HepG2 (cell line): Measurements from ENCODE around the gene RNFT2. TPM values are rescaled to one million over a fixed set of nuclear protein-coding genes. Genes with fewer than 3 reads are reported as not detected.

ENCODE experiments used
- ATF7 ChIP-seq, 2 experiments: fragments of 450-650 bp in 1 of 2; sonication (generic) in 1 of 2; formaldehyde crosslinking in 1 of 2; IDR thresholded peaks; 2 replicates each; pipeline versions ENCODE4 v1.4.0 to v1.6.1; 2016 to 2020; ENCODE audit warnings: antibody characterized with exemption in 1 of 2, mild to moderate bottlenecking in 1 of 2, missing genetic modification reagents in 1 of 2
- CC2D1A ChIP-seq: sonication (generic); formaldehyde crosslinking; IDR thresholded peaks from 2 replicates; pipeline ENCODE4 v1.8.1; 2023; ENCODE audit warnings: mild to moderate bottlenecking, missing genetic modification reagents
- CEBPG ChIP-seq: IDR thresholded peaks from 2 replicates; pipeline ENCODE4 v1.6.1; 2016
- FOXA3 ChIP-seq: IDR thresholded peaks from 2 replicates; pipeline ENCODE4 v1.6.1; 2016; ENCODE audit warnings: missing genetic modification reagents, missing compliant biosample characterization
- MLX ChIP-seq: IDR thresholded peaks from 2 replicates; pipeline ENCODE4 v1.6.1; 2016
- PAXIP1 ChIP-seq: sonication (generic); formaldehyde crosslinking; conservative IDR thresholded peaks from 2 replicates; pipeline ENCODE4 v1.4.0; 2020; ENCODE audit warnings: mild to moderate bottlenecking, missing genetic modification reagents, moderate library complexity
- PHF8 ChIP-seq: sonication (generic); formaldehyde crosslinking; IDR thresholded peaks from 2 replicates; pipeline ENCODE4 v1.5.0; 2020; ENCODE audit warnings: missing genetic modification reagents
- RFXANK ChIP-seq: IDR thresholded peaks from 2 replicates; pipeline ENCODE4 v1.6.1; 2016
- TARDBP ChIP-seq: sonication (generic); formaldehyde crosslinking; IDR thresholded peaks from 2 replicates; pipeline ENCODE4 v1.8.0; 2022; ENCODE audit warnings: mild to moderate bottlenecking, missing genetic modification reagents
- TBX2 ChIP-seq: sonication (generic); formaldehyde crosslinking; IDR thresholded peaks from 2 replicates; pipeline ENCODE4 v1.5.0; 2020; ENCODE audit warnings: missing genetic modification reagents, mild to moderate bottlenecking, borderline replicate concordance
- ZBTB4 ChIP-seq: sonication (generic); formaldehyde crosslinking; IDR thresholded peaks from 2 replicates; pipeline ENCODE4 v1.4.0; 2020; ENCODE audit warnings: missing genetic modification reagents, mild to moderate bottlenecking, borderline replicate concordance
- ZNF331 ChIP-seq: sonication (generic); formaldehyde crosslinking; IDR thresholded peaks from 2 replicates; pipeline ENCODE4 v1.4.0; 2020; ENCODE audit warnings: missing genetic modification reagents
- ZNF407 ChIP-seq: sonication (generic); formaldehyde crosslinking; IDR thresholded peaks from one replicate; pipeline ENCODE4 v1.5.1; 2020; ENCODE audit warnings: mild to moderate bottlenecking, missing genetic modification reagents; ENCODE audit errors: not compliant biosample characterization
- polyA plus RNA-seq, 8 experiments: library from polyadenylated mRNA; depleted of rRNA in 3 of 8; stranded (reverse) in 7 of 8; unstranded in 1 of 8; fragments of >200 nt; fragmentation: Illumina TruSeq in 4 of 8; extraction: Trizol in 4 of 8; gene quantifications; 2 replicates each; pipeline versions ENCODE4 v1.2.1 to v1.2.3, GENCODE V29; 2011 to 2016; ENCODE audit warnings: low read depth in 4 of 8, missing spikeins in 1 of 8, mixed read lengths in 1 of 8; ENCODE audit not compliant: insufficient read depth in 1 of 8
- total RNA-seq, 5 experiments: library from RNA; depleted of rRNA; stranded (reverse); fragments of >200 nt; fragmentation: Illumina TruSeq; extraction: Trizol; gene quantifications; 2 replicates each; pipeline ENCODE4 v1.2.3, GENCODE V29; 2016; ENCODE audit warnings: low read depth in 1 of 5

The RNFT2 gene
- total and polyA plus RNA-seq, 2 of the 13 experiments (the other 11 are each of a cell fraction or from before 2014, with no cell fraction given): 3.3 to 8.3 TPM

GRCh38 chr12:116735951-116736599 is 2.0 kb upstream of the RNFT2 start (continued):
- no peak for TF ChIP-seq PAXIP1 (CRISPR knock-in tag)
- TF ChIP-seq TBX2 (CRISPR knock-in tag): peak; percentile 62; the same call in 1 of the 2 replicates
- TF ChIP-seq ZBTB4: no peak
- TF ChIP-seq RFXANK (CRISPR knock-in tag): no peak
- TF ChIP-seq TARDBP (CRISPR knock-in tag): no peak
- 0 out of 2 replicates have a peak, but pooled peaks have one; percentile 30 for TF ChIP-seq ZNF331 (CRISPR knock-in tag)
- peak; percentile 50; the same call in 1 of the 2 replicates for TF ChIP-seq CEBPG (CRISPR knock-in tag)
- no peak for TF ChIP-seq PHF8 (CRISPR knock-in tag)
- no peak for TF ChIP-seq ATF7 (IDR thresholded peaks at IDR 0.05)
- TF ChIP-seq ATF7 (CRISPR knock-in tag; IDR thresholded peaks at IDR 0.05): no peak
- no peak for TF ChIP-seq MLX (CRISPR knock-in tag)
- TF ChIP-seq CC2D1A (CRISPR knock-in tag): no peak
- peak; percentile 58 for TF ChIP-seq FOXA3 (CRISPR knock-in tag)
- TF ChIP-seq ZNF407 (CRISPR knock-in tag): no peak
